GM12892 (cell line): Measurements from ENCODE around the gene TSKU.

Source experiments
- POLR2A ChIP-seq: IDR thresholded peaks from 2 replicates; pipeline ENCODE4 v1.6.1; 2011; ENCODE audit warnings: low read depth, low read length, control low read depth
- POLR2AphosphoS5 ChIP-seq: IDR thresholded peaks from 2 replicates; pipeline ENCODE4 v1.6.1; 2011; ENCODE audit warnings: low read depth, low read length, control low read depth
- TAF1 ChIP-seq: IDR thresholded peaks from 2 replicates; pipeline ENCODE4 v1.6.1; 2011; ENCODE audit warnings: low read depth, mild to moderate bottlenecking, control low read depth, low read length, borderline replicate concordance

GRCh38 chr11:76742902-76743301 lies 40.3 kb upstream of the TSKU start:
- TF ChIP-seq POLR2A (no peak), TAF1 (no peak), POLR2AphosphoS5 (no peak)
